Measurements from ENCODE around the gene PGM5.

Gene PGM5

DNA sequence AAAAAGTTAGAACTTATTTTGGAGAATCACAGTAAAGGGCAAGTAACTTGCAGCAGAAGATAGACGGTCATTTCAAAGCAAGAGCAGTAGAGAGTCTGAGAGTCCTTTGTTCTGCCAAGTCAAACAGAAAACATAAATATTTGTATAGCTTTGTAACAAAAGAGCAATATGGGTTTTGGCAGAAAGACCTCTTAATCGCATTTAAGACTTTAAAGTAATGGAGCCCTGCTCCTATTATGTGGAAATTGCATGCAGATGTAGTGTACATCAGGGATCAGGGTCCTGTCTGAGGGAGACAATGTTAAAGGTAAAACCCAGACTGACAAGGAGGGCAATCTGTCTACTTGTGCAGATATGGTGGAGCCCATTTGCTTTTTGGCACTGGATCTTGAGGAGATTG is 87.2 kb downstream of the PGM5 start:
- no peak for DNase-seq

DNA sequence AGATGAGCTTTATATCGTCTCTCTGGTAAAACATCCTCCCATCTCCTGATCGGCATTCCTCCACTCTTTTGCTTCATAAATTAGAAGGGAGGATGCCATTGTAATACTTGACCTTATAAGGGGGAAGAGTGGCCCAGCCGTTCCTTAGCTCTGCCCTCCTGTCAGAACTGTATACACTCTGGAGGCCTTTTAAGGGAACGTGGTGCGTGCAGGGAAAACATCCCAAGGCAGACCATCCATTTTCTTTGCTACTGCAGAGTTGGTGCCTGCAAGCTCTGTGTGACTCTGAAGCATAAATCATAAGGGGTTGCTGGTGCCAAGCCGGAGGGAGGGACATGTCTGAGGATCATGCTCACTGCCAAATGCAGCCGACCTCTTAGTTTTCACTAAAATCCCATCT is 90.4 kb downstream of the PGM5 start:
- DNase-seq = no peak

DNA sequence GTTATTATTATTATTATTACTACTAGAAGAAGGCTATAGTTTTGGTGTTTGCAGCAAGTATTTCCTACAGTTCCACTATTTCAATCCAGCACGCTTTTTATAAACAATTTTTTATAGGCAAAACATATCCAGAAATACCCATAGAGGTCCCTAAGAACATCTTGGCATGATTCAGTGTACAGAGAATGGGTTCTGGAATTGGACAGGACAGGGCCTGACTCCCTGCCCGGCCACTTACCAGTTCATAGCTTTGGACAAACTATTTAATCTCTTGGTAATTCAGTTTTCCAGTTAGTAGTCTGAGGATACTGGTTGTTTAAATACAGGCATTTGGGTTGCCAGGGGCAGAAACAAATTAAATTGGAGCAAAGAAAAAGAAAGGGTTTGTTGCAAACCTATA is 91.2 kb downstream of the PGM5 start:
- DNase-seq = no peak

DNA sequence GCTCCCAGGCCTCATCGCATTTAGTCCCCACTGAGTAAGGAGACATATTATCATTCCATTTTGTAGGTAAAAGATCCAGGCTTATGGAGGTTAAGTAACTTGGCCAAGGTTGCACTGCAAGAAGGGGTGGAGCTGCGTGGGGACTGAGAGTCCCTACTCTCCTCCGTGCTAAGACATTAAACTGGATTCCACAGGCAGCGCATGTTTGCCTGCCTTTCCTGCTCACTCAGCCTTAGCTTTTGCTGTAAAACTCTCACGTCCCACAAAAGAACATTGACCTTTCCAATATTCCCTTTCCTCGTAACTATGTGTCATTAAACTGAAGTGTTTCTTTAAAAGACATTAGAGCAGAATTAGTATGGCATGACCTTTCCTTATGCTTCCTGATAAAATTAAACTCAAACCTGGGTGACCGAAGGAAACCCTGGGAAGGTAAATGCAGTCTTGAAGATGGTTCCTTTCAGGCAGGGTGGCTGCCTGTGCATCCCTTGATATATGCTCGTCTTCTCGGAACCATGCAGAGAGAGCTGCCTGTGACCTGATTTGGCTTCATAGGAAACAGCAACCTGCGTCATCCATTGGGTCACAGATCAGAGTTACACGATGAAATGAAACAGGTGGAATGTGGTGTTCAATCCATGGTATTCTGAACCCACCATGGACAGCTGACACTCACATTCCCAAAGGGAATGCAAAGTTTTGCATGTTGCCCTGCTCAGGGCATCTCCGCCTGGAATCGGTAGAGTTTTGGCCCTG is 98.3 kb downstream of the PGM5 start:
- no peak for DNase-seq

DNA sequence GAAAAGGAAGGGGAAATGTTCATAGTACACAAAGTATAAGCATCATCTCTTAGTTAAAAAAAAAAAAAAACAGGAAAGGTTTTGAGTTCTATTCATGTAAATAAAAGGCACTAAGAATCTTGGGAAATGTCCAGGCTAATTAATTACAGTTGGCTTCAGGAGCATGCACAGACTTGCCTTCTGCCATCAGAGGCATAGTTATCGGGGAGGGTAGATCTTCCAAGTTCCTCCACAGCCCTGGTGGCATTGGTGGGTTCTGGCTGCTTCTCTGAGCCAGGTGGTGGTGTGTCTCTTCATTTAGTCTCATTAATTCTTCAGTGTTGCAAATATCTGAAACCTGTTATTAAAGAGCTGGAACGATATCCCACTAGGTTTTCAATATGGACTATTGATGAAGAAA is 99.0 kb downstream of the PGM5 start:
- no peak for DNase-seq

DNA sequence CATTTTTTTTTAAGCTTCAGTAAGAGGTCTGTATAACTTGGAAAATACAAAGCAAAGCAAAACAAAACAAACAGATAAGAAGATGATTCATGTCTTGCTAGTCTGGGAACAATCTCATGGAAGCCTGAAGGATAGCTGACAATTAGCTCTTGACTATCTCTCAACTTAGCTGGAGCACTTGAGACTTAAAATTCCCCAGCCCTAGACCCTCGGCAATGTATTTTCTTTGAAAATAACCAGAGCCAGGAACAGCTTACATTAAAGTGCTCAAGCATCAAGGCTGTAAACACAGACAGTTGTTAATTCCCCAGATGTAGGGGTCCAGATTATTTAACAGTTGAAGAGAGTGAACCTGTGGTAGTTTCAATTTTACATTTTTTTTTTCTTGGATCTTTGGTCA is 101.4 kb downstream of the PGM5 start:
- no peak for DNase-seq

DNA sequence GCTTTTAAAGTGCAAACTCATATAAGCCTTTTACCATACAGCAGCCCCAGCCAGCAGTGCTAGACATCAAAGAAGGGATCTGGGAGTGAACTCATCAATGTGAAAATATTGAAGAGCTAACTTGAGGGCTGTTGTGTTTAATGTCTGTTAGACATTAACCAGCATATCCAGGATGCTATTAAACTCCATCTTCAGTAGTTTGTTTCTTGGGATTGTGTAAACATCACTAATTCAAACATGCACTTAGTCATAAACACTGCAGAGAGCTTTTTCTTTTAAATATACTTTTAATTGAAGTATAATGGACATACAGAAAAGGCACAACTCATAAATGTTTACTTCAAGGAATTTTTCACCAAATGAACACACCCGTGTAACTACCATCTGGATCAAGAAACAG is 102.5 kb downstream of the PGM5 start:
- DNase-seq = no peak

DNA sequence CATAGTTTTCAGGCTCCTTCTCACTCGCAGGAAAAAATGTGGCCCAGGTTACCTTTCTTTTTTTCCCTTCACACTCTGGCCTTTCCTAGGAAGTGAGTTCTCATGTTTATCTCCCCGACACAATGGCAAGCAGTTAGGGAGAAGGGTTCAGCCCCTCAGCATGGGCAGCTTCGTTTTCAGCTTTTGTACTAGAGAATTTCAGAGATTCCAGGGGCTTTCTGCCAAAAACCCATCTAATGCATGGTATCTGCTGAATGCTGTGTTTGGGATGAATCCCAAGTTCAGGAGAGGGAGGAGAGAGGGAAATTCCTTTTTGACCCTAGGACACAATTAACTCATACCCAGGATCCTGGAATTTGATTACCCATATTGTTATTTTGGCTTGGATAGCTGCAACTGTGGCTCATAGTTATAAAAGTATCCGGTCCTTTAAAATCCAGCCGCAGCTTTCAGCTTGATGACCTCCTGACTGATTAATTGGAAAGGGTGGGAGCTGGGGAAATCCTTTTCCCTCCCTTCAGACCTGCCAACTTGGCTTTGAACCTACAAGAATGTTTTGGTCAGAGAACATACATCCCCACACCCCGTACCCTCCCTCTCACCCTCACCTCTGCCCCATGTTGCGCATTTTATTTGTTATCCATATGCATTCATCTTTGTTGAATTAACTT is 105.8 kb downstream of the PGM5 start:
- no peak for DNase-seq

DNA sequence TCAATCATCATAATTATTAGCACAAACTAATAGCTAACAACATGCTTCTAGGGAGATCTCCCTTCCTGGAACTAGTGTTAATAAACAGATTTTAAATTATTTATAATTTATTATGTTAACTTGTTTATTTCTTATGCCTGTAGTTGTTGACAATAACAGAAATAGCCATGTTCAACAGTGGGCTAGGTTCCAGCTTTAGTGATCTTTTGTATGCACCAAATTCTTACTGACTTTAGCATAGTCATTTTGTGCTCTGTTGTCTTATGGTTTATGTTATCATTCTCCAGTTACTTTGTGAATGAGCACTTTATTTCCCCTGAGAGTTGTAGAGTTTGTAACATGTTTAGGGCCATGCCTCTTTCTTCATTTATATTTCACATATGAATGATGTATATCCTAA is 113.7 kb downstream of the PGM5 start:
- DNase-seq = no peak

DNA sequence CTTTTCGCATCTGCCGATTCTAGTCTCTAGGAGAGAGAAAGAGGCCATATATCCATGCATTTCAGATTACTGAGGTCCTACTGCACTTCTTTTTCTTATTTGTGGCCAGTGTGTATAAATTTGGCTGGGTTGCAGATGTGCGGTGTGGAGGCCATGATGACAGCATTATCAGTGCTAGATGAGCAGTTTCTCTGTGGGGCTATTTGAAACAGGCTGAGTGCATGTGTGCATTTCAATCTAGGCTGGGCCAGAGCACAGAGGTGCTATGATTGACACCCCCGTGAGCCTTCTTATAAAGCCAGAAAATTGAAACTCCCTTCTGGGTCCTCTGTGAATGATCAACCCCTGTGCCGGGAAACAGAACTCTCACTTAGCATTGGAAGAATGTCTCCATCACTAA is 114.2 kb downstream of the PGM5 start:
- no peak for DNase-seq

DNA sequence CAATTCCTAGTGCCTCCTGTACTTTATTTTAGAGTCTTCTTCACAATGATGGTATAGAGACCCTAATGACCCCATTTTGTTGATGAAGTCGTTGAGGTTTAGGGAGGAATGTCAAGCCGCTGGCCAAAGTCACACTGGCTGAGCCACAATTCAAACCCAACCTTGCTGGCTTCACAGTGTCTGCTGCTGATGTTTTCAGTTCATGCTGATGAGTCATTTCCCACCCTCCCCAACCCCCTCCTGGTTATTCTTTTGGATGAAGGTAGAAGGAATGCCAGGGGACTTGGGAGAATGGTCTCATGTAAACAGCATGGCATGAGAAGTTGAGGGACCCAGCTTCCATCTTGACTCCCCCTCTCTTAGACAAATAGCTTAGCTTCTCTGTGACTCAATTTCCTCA is 115.7 kb downstream of the PGM5 start:
- no peak for DNase-seq

DNA sequence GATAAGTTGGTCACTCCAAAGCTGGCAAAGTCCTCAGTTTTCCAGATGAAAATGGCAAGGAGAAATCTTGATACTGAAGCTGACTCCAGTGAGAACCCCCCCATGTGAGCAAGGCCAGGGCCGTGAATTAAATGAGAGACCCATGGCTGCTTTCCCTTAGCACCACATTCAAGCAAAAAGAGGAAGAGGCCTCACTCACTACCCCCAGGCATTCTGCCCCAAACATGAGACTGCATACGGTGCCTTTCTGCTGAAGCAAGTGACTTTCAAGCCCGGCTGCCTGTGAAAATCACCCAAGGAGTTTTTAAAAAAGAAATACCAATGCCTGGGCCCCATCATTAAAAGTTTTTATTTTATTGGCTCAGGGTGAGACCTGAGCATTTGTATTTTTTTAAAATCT is 117.4 kb downstream of the PGM5 start:
- no peak for DNase-seq

DNA sequence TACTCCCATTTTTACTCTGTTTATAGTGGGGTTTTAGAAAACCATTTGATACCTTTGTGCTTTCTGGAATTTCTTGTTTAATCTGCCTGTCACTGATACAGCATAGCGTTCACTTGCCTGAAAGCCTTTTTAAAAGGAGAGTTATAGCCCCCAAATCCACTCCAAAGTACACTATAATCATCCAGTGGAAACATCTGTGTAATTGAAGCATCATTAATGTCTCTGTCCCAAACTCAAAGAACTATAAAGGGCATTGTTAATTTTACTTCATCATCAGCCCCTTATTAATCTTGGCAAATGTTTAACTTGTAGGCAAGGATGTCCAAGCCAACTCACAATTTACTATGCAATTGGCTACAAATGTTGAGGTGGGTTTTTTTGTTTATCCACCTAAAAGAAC is 120.0 kb downstream of the PGM5 start:
- no peak for DNase-seq

DNA sequence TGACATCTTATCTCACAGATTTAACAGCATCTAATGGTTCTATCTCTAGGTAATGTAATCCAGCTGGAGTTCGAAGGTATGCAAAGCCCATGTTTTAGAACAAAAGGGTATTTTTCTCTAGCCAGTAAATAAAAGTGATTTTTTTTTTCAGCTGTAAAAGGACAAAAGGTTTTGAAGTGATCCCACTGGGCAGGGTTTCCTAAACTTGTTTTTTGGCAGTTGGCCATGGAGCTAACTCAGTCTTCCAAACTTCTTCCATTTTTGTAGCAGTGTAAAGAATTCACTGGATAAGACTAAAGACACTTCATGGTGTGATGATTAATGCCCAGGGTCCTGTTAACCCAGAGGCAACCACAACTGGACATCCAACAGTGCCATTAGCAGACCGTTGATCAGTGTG is 120.4 kb downstream of the PGM5 start:
- DNase-seq = no peak

DNA sequence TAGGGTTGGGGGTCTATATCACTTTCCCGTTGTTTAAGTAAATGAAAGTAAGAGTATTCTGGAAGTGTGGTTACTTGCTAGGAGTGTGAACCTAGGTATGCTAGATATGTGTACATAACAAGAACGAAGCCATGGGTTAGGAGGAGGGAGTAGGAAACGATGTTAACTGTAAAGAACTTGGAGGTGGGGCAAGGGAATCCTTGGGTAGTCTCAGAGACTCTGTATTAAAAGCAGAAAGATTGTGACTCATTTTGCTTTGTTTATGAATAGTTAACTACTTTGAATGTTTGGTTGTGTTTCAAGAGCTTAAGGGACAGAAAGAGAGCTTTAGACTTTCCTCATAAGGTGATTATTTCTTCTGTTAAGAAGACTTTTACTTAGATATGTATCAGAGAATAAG is 124.4 kb downstream of the PGM5 start:
- DNase-seq = no peak

DNA sequence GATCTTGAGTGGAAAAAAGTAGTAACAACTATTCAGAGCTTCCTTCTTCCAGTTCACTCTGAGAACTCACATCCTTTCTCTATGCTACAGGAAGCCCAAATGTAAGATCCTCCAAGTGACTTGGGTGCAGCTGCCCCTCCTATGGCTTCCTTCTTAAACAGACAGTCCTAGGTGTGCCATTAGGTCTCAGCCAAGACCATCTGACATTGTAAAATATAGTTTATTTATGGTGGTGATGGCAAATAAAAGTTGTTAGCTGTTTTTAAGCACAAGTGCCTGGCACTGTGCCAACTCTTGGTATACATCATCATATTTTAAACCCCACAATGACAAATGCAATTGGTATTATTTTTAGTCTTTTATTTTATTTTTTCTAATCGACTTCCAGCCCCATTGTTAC is 126.1 kb downstream of the PGM5 start:
- DNase-seq = no peak

DNA sequence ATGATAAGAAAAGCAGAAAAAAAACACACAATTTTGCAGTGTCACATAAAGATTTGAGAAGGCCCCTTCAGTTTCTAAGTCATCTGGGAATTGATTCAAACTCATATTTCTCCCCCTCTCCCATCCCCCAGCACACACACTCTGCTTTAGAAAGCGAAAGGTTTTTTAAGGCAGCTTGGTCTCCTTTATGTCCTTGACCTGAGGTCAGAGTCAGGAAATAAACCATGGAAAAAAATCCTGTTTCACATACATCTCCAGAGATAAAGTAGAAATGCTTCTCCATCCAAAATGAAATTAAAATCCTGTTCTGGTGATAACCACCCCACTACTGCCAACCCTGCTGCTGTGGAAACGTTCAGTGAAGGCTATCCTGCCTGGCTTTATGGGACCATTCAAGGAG is 131.7 kb downstream of the PGM5 start:
- DNase-seq = no peak

DNA sequence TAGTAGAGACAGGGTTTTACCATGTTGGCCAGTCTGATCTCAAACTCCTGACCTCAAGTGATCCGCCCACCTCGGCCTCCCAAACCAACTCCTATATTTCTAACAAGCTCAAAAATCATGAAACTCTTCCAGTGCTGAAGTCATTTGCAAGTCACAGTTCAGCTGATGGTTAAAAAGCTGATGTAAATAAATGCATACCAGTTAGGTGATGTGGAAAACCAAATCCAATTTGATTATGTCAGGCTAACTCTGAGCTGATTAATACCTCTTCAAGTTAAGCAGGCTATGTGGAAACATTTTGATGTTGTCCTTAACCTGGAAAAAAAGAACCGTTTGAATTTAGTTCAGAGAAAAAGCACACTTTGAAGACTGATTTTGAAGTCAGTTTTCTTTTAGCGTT is 133.2 kb downstream of the PGM5 start:
- DNase-seq = no peak

DNA sequence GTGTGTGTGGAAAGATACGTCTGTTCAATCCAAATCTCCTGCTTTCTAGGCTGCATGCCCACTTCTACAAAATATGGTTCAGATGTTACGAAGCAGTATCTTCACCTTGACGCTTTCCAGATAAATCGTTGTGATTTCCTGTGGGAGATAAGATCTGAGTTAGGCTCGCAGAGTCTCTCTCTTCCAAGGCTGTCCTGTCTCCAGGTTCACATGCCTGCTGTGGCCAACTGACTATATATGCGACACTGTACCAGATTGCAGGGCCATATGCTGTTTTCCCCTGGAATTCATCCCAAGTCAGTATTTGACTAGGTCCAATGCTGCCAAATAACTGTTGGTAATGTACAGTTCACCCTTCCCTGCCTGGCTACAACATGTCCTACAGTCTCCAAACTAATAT is 136.4 kb downstream of the PGM5 start:
- no peak for DNase-seq

DNA sequence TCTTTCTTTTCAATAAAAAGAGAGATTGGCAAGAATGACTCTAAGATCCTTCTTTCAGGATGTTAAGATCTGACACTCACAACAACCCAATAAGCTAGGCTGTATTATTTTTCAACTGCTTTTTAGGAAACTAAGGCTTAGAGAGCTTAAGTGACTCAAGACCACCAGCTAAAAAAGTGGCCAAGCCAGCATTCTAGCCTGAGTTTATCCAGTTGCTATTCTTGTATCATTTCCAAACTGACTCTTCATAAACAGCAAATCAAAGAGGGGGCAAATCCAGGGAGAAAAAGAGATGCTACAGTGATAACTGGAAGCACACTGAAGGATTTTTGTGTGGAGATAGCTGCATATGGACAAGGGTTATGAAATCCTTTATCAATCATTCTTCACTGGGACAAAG is 137.1 kb downstream of the PGM5 start:
- DNase-seq = no peak

DNA sequence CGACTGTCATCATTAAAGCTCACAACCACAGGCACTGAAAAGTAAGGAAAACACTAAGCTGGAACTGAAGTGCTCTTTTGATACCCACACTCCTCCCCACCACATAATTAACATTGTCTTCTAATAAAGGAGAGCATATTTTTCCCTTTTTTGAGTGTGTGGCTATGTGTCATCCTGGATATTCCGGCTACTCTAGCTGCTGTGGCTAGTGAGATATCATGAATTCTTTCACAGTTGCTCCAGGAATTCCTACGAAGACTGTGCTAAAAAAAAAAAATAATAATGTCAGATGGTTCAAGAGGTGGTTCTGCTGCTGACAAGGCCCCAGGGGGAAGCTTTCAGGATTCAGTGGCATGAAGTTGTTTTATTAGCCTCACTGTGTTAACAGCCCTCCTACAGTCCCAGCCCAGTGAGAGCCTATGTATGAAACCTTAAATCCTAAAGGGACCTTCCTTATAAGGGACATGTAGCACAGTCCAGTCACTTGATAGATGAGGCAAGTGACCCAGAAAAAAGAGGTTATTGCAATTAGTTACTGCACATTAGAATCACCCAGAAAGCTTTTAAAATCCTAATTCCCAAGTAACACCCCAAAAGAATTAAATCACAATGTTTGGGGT is 137.7 kb downstream of the PGM5 start:
- no peak for DNase-seq

DNA sequence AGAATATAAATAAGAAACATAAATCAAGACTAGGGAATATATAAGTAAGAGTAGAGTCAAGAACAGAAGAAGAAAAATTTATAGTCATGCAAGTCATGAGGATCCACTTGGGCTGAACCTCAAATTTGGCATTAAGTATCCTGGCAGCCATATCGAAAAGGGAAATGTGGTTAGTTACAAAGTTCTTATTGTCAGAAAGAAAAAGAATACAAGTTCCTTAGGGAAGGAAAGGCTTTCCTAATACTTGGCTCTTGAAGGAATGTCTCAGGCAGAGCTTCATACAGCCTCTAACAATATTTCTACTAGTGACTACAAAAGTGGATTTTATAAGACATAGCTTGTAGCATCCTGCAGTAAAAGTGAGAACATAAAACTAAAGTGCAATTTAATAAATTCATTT is 138.8 kb downstream of the PGM5 start:
- no peak for DNase-seq

DNA sequence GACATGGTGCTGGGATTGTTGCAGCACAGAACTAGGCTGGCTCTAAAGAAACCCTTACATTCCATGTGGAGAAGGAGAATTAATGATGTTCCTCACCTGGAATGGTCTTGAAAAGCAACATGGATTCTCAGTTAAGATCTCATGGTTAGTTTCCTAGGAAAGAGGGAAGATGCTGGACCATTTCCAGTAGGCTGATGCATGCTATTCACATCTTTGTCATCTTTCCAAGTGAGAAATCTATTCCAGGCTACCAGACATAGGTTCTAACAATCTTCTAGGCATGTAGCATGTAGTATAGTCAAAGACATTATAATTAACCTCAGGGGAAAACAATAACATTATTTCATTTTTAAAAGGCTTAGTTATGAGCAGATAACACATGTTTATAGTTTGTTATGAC is 139.9 kb downstream of the PGM5 start:
- DNase-seq = no peak

DNA sequence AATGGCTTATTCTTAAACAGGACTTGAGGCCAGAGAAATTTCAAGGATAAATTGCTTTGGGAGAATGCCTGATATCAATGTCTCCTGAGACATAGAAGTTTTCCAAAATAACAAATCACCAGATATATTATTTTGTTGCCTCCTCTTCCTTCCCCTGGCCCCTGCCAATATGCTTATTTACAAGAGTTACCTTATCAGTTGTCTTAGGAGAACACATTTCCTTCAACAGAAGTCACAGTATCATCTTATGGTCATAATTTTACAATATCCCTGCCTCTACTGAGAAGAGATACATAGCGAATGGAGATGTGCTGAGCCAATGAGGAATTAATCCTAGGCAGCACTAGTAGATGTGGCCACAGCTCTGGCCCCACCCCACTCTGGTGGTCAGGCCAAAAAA is 141.2 kb downstream of the PGM5 start:
- DNase-seq = no peak

DNA sequence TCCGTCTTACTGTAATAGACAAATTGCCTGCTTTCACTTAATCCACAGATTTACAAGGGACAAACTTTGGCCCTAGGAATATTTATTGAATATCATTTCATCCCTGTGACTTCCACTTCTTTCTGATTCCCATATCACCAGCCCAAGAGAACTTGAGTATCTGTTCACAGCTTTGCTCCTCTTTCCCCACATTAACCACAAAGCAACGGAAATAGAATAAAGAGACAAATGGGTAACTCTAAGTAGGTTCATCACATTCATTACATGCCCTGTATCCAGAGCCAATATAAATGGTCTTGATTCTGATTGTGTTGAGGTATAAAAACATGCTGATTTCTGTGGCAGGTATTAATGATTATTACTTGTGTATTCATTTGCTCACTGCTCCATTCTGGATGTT is 142.4 kb downstream of the PGM5 start:
- DNase-seq = no peak
